ENCODE results near the gene CRHR2. TPM values are rescaled to one million over a fixed set of nuclear protein-coding genes. Genes with fewer than 3 reads are reported as not detected.

Gene CRHR2
- total and polyA plus RNA-seq, 3 experiments from 2014 or later = not detected

GRCh38 chr7:30706316-30706715 lies 24.1 kb upstream of the CRHR2 start:
- no peaks in the 10 kb centered on the region for H3K4me1 ChIP-seq (ENCODE audit: insufficient read depth, low read length)
- Mint-ChIP-seq H3K27me3 (no peaks in the 10 kb centered on the region), H3K4me1 (no peaks in the 10 kb centered on the region), H3K9me3 (peaks cover 0 to 2% (median 0%) of the 10 kb centered on the region in 5 donors), H3K36me3 (no peaks in the 10 kb centered on the region), H3K27ac (peak overlapping the region in 3 of 8 donors; percentile 8 to 34 (median 31)), H3K4me3 (no peak overlapping the region)
- H3K27ac ChIP-seq (ENCODE audit: low read depth, low read length) = no peak overlapping the region
- CTCF ChIA-PET = interaction anchor here (11.0 kb wide), 1 partner anchor 34 kb away, joined by 89 read pairs; no protein-coding TSS in a partner anchor
- no peak for DNase-seq
- POLR2A ChIA-PET = no interaction called here
- no peaks in the 10 kb centered on the region for H3K9me3 ChIP-seq (ENCODE audit: low read length)
- H3K36me3 ChIP-seq (ENCODE audit: insufficient read depth, low read length) = no peaks in the 10 kb centered on the region
- no peak overlapping the region for H3K4me3 ChIP-seq (ENCODE audit: low read length)
- no peaks in the 10 kb centered on the region for H3K27me3 ChIP-seq (ENCODE audit: insufficient read depth, low read length, poor library complexity, severe bottlenecking)

GRCh38 chr7:30705596-30705995 lies 23.3 kb upstream of the CRHR2 start:
- Mint-ChIP-seq H3K9me3 (peaks cover 0 to 2% (median 0%) of the 10 kb centered on the region in 5 donors), H3K27me3 (no peaks in the 10 kb centered on the region), H3K4me1 (no peaks in the 10 kb centered on the region), H3K27ac (no peak overlapping the region), H3K4me3 (no peak overlapping the region), H3K36me3 (no peaks in the 10 kb centered on the region)
- Histone ChIP-seq H3K4me3 (ENCODE audit: low read length) (no peak overlapping the region), H3K36me3 (ENCODE audit: insufficient read depth, low read length) (no peaks in the 10 kb centered on the region), H3K9me3 (ENCODE audit: low read length) (no peaks in the 10 kb centered on the region), H3K27ac (ENCODE audit: low read depth, low read length) (no peak overlapping the region), H3K27me3 (ENCODE audit: insufficient read depth, low read length, poor library complexity, severe bottlenecking) (no peaks in the 10 kb centered on the region), H3K4me1 (ENCODE audit: insufficient read depth, low read length) (no peaks in the 10 kb centered on the region)
- ChIA-PET POLR2A (interaction anchor here (0.6 kb wide), 1 partner anchor 32 kb away, joined by 3 read pairs; no protein-coding TSS in a partner anchor), CTCF (interaction anchor here (11.0 kb wide), 1 partner anchor 35 kb away, joined by 89 read pairs; no protein-coding TSS in a partner anchor)
- no peak for DNase-seq

DNA sequence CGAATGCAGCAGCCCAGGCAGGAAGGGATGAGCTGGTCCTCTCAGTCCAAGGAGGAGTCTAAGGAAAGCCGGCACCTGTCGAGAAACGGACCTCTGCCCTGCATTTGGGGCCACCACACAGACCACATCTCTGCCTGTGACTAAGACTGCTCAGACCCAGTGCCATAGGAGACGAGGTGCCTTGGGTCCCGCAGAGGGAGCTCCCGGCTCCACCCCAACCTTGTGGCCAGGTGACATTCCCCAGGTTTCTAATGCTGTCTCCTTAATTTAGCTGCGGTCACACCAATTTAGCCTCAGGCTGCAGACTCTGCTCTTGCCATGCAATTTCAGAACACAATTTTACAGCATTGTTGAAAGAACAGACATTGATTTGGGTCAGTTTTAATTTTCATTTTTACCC lies 22.8 kb upstream of the CRHR2 start:
- DNase-seq = no peak
- no peaks in the 10 kb centered on the region for H3K9me3 ChIP-seq (ENCODE audit: low read length)
- Mint-ChIP-seq H3K4me3 (no peak overlapping the region), H3K36me3 (no peaks in the 10 kb centered on the region), H3K27ac (peak overlapping the region in 1 of 8 donors; percentile 11), H3K27me3 (no peaks in the 10 kb centered on the region), H3K9me3 (peaks cover 0 to 2% (median 0%) of the 10 kb centered on the region in 5 donors), H3K4me1 (no peaks in the 10 kb centered on the region)
- no peaks in the 10 kb centered on the region for H3K27me3 ChIP-seq (ENCODE audit: insufficient read depth, low read length, poor library complexity, severe bottlenecking)
- POLR2A ChIA-PET = no interaction called here
- no peaks in the 10 kb centered on the region for H3K4me1 ChIP-seq (ENCODE audit: insufficient read depth, low read length)
- no peak overlapping the region for H3K27ac ChIP-seq (ENCODE audit: low read depth, low read length)
- no peak overlapping the region for H3K4me3 ChIP-seq (ENCODE audit: low read length)
- H3K36me3 ChIP-seq (ENCODE audit: insufficient read depth, low read length) = no peaks in the 10 kb centered on the region
- CTCF ChIA-PET = interaction anchor here (1.4 to 11.0 kb wide), 2 partner anchors 9 to 35 kb away, joined by 3 to 89 read pairs; no protein-coding TSS in a partner anchor

DNA sequence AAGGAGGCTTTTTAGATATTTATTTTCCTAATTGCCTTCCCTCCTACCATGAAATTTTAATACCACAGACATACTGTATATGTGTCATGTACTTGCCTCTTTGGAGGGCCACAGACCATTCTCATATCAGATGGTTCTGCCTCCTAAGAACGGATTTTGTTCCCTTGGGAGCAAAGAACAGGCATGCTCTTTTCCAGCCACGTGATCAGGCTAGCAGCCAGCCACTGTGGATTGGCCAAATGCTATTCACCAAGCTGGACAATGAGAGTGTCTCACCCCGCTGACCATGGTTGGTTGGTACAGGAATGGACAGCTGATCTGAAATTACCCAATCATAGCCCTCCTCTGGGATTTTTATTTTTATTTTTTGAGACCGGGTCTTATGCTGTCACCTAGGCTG lies 21.5 kb upstream of the CRHR2 start:
- Mint-ChIP-seq H3K4me1 (no peaks in the 10 kb centered on the region), H3K9me3 (peaks cover 0 to 2% (median 0%) of the 10 kb centered on the region in 5 donors), H3K27ac (no peak overlapping the region), H3K4me3 (no peak overlapping the region), H3K27me3 (peaks cover 0 to under 1% of the 10 kb centered on the region in 2 donors), H3K36me3 (no peaks in the 10 kb centered on the region)
- H3K36me3 ChIP-seq (ENCODE audit: insufficient read depth, low read length) = no peaks in the 10 kb centered on the region
- POLR2A ChIA-PET = no interaction called here
- H3K4me3 ChIP-seq (ENCODE audit: low read length) = no peak overlapping the region
- no peaks in the 10 kb centered on the region for H3K9me3 ChIP-seq (ENCODE audit: low read length)
- CTCF ChIA-PET = interaction anchor here (0.9 to 11.0 kb wide), 3 partner anchors 10 to 40 kb away, joined by 3 to 89 read pairs (median 3); no protein-coding TSS in a partner anchor
- H3K27ac ChIP-seq (ENCODE audit: low read depth, low read length) = no peak overlapping the region
- H3K4me1 ChIP-seq (ENCODE audit: insufficient read depth, low read length) = no peaks in the 10 kb centered on the region
- DNase-seq = no peak
- no peaks in the 10 kb centered on the region for H3K27me3 ChIP-seq (ENCODE audit: insufficient read depth, low read length, poor library complexity, severe bottlenecking)

GRCh38 chr7:30702200-30702599 lies 19.9 kb upstream of the CRHR2 start:
- no peak overlapping the region for H3K4me3 ChIP-seq (ENCODE audit: low read length)
- Mint-ChIP-seq H3K9me3 (peaks cover 0 to 2% (median 0%) of the 10 kb centered on the region in 5 donors), H3K36me3 (no peaks in the 10 kb centered on the region), H3K27me3 (peaks cover 0 to 6% of the 10 kb centered on the region in 2 donors), H3K27ac (peak overlapping the region in 2 of 8 donors; percentile 46 to 74), H3K4me1 (peaks cover 0 to 7% (median 3%) of the 10 kb centered on the region in 3 donors), H3K4me3 (no peak overlapping the region)
- H3K4me1 ChIP-seq (ENCODE audit: insufficient read depth, low read length) = no peaks in the 10 kb centered on the region
- DNase-seq = peak in 2 of 5 donors; percentile 24 to 29
- no peaks in the 10 kb centered on the region for H3K36me3 ChIP-seq (ENCODE audit: insufficient read depth, low read length)
- H3K9me3 ChIP-seq (ENCODE audit: low read length) = no peaks in the 10 kb centered on the region
- CTCF ChIA-PET = interaction anchor here (0.9 to 11.0 kb wide), 3 partner anchors 14 to 42 kb away, joined by 3 to 89 read pairs (median 3); no protein-coding TSS in a partner anchor
- POLR2A ChIA-PET = no interaction called here
- H3K27me3 ChIP-seq (ENCODE audit: insufficient read depth, low read length, poor library complexity, severe bottlenecking) = no peaks in the 10 kb centered on the region
- no peak overlapping the region for H3K27ac ChIP-seq (ENCODE audit: low read depth, low read length)

DNA sequence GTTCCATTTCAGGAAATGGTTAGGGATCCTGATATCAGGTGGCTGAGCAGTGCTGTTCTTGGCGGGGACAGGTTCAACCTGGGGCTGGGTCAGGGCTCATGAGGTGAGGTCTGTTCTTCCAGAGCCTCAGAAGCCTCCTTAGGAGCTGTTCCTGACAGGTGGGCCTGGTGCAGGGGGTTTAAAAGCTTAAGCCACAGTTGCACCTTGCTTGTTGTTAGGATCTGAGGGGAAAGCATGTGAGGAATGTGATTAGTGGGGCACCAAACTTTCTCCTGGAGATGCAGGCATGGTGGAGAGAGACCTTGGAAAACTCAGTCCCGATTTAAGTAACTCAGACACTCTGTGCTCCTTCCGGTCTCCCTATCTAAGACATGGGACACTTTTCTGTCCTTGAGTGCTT lies 18.7 kb upstream of the CRHR2 start:
- Mint-ChIP-seq H3K36me3 (no peaks in the 10 kb centered on the region), H3K4me1 (peaks cover 0 to 7% (median 3%) of the 10 kb centered on the region in 3 donors), H3K4me3 (no peak overlapping the region), H3K27ac (peak overlapping the region in 1 of 8 donors; percentile 17), H3K27me3 (peaks cover 0 to 6% of the 10 kb centered on the region in 2 donors), H3K9me3 (no peaks in the 10 kb centered on the region)
- POLR2A ChIA-PET = no interaction called here
- Histone ChIP-seq H3K4me3 (ENCODE audit: low read length) (no peak overlapping the region), H3K9me3 (ENCODE audit: low read length) (no peaks in the 10 kb centered on the region), H3K4me1 (ENCODE audit: insufficient read depth, low read length) (no peaks in the 10 kb centered on the region), H3K36me3 (ENCODE audit: insufficient read depth, low read length) (no peaks in the 10 kb centered on the region), H3K27me3 (ENCODE audit: insufficient read depth, low read length, poor library complexity, severe bottlenecking) (no peaks in the 10 kb centered on the region), H3K27ac (ENCODE audit: low read depth, low read length) (no peak overlapping the region)
- no peak for DNase-seq
- CTCF ChIA-PET = interaction anchor here (0.8 to 11.0 kb wide), 2 partner anchors 39 to 233 kb away, joined by 3 to 89 read pairs; no protein-coding TSS in a partner anchor

DNA sequence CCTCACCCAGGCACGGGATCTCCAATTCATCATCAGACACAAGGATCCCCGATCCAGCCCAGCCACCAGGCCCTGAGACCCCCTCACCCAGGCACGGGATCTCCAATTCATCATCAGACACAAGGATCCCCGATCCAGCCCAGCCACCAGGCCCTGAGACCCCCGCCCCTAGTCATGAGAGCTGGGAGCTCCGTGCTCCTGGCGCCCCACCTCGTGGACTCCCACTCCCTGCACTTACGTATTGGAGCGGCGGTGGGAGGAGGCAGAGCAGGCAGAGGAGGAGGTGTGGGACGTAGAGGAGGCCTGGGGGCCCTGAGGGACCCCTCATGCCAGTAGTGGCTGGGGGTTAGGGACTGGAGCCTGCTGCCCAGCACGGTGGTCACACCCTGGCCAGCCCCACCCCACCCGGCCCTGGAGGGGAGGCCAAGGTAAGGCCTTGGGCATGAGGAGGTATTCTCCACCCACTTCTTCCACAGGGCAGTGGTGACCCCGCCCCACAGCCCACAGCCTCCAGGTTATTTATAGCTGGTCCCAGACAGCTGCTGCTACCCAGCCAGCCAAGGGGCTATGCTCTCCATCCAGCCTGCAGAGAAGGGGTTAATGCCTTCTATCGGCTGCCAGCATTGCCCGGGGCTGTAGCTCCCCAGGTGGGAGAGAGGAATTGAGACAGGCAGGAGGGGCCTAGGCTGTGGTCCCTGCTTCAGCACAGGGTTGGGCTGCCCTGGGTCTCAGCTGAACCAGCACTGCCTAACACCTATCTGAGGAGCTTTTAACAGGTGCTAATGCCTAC lies 17.6 kb upstream of the CRHR2 start:
- CTCF ChIA-PET = interaction anchor here (1.8 to 11.0 kb wide), 2 partner anchors 26 to 40 kb away, joined by 7 to 89 read pairs; no protein-coding TSS in a partner anchor
- POLR2A ChIA-PET = no interaction called here
- no peak for DNase-seq

GRCh38 chr7:30698481-30698880 lies 16.2 kb upstream of the CRHR2 start:
- Mint-ChIP-seq H3K36me3 (no peaks in the 10 kb centered on the region), H3K4me3 (no peak overlapping the region)
- H3K27ac ChIP-seq (ENCODE audit: low read depth, low read length) = no peak overlapping the region

More for the DNA sequence above, 17.6 kb upstream of the CRHR2 start:
- Histone ChIP-seq H3K36me3 (ENCODE audit: insufficient read depth, low read length) (no peaks in the 10 kb centered on the region), H3K27ac (ENCODE audit: low read depth, low read length) (no peak overlapping the region), H3K9me3 (ENCODE audit: low read length) (no peaks in the 10 kb centered on the region), H3K4me3 (ENCODE audit: low read length) (no peak overlapping the region), H3K4me1 (ENCODE audit: insufficient read depth, low read length) (no peaks in the 10 kb centered on the region), H3K27me3 (ENCODE audit: insufficient read depth, low read length, poor library complexity, severe bottlenecking) (no peaks in the 10 kb centered on the region)
- H3K36me3 Mint-ChIP-seq = no peaks in the 10 kb centered on the region
- no peaks in the 10 kb centered on the region for H3K9me3 Mint-ChIP-seq
- peaks cover 0 to 7% (median 3%) of the 10 kb centered on the region in 3 donors for H3K4me1 Mint-ChIP-seq
- H3K27ac Mint-ChIP-seq = peak overlapping the region in 1 of 8 donors; percentile 34
- peaks cover 0 to 6% of the 10 kb centered on the region in 2 donors for H3K27me3 Mint-ChIP-seq
- H3K4me3 Mint-ChIP-seq = no peak overlapping the region

More at GRCh38 chr7:30698481-30698880, 16.2 kb upstream of the CRHR2 start:
- H3K4me1 Mint-ChIP-seq = peaks cover 0 to 7% (median 3%) of the 10 kb centered on the region in 3 donors
- DNase-seq = no peak
- peaks cover 0 to 6% of the 10 kb centered on the region in 2 donors for H3K27me3 Mint-ChIP-seq
- Histone ChIP-seq H3K27me3 (ENCODE audit: insufficient read depth, low read length, poor library complexity, severe bottlenecking) (no peaks in the 10 kb centered on the region), H3K4me3 (ENCODE audit: low read length) (no peak overlapping the region), H3K4me1 (ENCODE audit: insufficient read depth, low read length) (no peaks in the 10 kb centered on the region), H3K9me3 (ENCODE audit: low read length) (no peaks in the 10 kb centered on the region), H3K36me3 (ENCODE audit: insufficient read depth, low read length) (no peaks in the 10 kb centered on the region)
- CTCF ChIA-PET = interaction anchor here (1.3 to 11.0 kb wide), 3 partner anchors 28 to 42 kb away, joined by 3 to 89 read pairs (median 7); no protein-coding TSS in a partner anchor
- H3K9me3 Mint-ChIP-seq = no peaks in the 10 kb centered on the region
- H3K27ac Mint-ChIP-seq = no peak overlapping the region
- POLR2A ChIA-PET = no interaction called here
